DMS153 (cell line): ENCODE results near the gene HSD17B14.
"Not testable (repeated sequence)": the region's sequence is repeated elsewhere in the genome, so short reads cannot be mapped to it uniquely, and the experiment has no call there.

Experiments used
- DNase-seq: peaks from one replicate; lab custom pipeline; 2025; lab: John Stamatoyannopoulos, UW

The HSD17B14 gene

DNA sequence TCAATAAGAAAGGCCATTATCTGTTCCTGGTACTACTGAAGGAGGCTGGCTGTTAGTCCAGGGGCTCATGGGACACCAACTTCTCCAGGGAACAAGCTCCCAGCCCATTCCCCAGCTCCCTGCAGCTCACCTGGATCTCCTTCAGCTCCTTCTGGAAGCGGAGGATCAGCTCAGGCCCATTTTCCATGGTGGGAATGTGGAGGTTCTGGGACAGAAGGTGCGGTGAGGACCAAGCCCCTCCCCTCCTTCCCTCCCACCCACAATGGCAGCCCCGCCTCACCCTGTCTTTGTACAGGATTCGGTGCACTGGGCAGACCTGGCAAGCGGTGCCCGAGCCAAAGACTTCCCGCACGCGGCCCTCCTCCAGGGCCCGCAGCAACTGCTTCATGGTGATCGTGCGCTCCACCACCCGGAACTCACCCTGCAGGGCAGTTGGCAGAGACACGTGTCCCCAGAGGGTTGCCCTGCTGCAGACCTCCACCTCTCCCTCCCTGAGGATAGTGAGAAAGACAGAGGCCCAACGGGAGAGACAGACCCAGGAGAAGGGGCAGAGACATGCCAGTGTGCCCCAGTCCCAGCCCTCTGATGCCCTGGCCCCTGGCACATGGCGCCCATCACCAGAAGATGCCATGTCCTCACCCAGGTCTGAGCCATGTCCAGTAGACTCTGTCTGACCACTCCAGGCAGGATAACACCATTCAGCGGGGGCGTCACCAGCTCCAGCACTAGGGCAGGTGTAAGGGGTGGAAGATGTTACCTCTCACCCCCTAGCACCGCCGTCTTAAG, 39.8 kb downstream of the HSD17B14 start:
- DNase-seq: no peak

DNA sequence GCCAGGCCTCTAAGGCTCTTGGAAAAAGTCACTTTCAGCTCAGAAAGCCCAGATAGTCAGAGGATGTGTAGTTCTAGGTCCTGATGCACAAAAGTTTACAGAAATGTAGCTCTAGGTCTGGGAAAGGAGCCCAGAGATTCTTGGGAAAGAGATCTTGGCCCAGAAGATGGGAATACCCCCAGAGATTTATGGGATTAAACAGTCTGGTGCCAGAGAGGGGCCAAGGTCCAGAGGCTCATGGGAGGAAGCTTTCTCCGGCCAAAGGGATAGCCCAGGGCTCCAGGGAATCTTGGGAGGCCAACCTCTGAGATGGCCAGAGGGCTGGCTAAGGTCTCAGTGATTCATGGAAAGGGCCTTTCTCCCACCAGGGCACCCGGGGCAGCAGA, 40.6 kb downstream of the HSD17B14 start:
- DNase-seq: no peak

DNA sequence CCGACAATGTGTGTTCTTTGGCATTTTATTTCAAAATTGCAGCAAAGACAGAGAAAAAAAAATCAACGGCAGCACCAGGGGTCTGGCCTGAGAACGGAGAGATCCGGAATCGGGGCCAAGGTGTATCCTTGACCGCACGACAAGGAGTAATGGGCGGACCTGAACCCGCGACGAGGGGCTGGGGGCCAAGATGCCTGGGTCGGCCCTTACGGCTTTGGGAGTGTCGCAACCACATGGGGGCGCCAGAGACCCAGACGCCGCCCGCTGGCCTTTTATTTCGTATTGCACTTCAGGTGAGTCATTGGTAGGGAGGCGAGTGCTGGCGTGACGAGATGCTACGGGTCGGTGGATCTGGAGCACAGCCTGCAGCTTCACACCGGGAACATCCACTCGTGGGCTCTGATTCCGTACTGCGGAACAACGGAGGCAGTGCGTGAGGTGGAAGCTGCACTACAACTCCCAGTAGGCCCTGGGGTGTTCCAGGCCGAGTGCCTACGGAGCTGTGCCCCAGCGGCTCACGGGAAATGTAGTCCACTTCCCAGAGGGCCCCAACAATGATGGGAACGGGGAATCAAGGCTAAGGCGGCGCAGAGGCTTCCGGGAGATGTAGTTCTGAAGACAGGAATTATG, 41.1 kb downstream of the HSD17B14 start:
- peak; percentile 91 for DNase-seq

DNA sequence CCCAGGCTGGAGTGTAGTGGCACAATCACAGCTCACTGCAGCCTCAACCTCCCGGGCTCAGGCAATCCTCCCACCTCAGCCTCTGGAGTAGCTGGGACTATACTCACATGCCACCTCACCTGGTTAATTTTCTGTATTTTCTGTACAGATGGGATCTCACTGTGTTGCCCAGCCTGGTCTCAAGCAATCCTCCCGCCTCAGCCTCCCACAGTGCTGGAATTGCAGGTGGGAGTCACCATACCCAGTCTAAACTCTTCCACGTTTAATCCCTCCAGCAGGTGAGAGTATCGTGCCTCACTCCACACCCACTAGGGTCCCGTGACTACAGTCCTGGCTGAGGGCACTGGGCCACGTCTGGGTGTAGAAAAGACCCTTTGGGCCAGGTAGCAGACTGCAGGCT, 42.0 kb downstream of the HSD17B14 start:
- DNase-seq: no peak

DNA sequence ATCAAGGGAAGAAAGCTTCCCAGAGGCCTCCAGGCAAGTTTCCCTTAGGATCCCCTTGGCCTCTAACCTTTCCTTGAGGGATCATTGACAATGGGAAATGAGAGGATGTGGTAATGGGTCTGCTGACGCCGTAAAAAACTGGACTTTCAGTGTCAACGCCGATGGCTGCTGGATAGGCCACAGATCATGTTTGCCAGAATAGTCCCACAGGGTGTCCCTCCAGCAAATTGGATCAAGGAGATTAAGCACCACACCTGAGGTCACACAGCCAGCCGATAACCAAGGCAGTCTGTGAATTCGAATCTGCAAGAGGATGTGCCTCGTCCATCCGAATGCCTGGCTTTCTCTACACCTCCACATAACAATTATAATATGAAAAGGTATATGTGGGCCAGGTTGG, 43.0 kb downstream of the HSD17B14 start:
- DNase-seq: no peak

DNA sequence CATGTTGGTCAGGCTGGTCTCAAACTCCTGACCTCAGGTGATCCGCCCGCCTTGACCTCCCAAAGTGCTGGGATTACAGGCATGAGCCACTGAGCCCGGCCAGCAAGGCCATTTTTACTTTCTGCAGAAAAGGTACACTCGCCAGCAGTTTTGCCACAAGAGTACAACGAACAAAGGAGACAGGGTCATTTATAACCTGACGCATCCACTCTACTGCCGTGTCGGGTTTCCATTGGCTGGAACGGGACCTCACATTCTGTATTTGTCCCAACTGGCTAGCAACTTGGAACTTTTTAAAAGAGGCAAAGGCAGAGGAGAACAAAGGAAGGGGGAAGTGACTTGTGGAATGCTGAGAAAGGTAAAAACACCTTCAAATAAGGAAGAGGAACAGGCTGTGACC, 49.0 kb downstream of the HSD17B14 start:
- DNase-seq: not testable (repeated sequence)

DNA sequence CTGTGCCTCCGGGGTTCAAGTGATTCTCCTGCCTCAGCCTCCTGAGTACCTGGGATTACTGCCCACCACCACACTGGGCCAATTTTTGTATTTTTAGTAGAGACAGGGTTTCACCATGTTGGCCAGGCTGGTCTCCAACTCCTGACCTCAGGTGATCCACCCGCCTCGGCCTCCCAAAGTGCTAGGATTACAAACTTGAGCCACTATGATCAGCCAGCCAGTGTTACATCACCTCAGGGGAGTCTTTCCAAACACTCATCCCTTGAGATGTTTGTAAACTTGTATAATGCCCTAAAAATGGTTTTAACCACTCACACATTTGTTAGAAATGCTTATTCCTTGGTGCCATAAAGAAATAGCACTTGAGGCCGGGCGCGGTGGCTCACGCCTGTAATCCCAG, 49.9 kb downstream of the HSD17B14 start:
- not testable (repeated sequence) for DNase-seq

DNA sequence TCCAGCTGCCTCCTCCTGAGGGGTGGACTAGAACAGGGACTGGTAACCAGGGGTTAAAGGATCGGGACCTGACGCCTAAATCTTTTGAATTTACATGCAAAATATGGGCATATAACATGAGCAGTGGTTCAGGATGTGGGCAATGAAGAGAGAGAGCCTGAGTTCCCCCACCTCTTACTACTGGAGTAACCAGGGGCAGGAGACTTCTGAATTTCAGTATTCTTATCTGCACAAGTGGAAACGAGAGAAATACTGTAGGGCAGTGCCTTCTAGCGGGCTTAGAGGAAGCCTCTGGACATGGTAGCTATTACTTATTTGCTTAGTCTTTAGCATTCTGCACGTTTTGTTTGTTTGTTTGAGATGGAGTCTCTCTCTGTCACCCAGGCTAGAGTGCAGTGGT, 51.8 kb downstream of the HSD17B14 start:
- peak; percentile 25 for DNase-seq

DNA sequence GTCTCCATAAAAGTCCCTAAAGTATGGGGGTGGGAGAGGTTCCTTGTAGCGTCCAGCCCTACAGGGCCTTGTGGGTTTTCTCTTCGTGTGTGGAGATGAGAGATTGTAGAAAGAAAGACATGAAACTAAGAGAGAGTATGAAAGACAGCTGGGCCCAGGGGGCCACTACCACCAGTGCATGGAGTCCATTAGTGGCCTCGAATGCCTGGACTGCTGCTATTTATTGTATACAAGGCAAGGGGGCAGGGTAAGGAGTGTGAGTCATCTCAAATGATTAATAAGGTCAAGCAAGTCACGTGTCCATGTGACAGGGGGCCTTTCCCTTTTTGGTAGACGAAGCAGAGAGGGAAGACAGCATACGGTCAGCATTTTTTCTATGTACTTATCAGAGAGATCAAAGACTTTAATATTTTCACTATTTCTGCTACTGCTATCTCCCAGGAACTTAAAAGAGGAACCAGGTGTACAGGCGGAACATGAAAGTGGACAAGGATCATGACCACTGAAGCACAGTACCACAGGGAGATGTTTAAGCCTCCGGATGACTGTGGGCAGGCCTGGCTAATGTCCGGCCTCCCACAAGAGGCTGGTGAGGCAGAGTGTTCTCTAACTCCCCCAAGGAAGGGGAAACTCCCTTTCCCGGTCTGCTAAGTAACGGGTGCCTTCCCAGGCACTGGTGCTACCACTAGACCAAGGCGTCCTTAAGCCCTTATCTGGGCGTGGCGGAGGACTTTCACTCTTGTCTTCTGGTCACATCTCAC, 55.5 kb downstream of the HSD17B14 start:
- DNase-seq: no peak

DNA sequence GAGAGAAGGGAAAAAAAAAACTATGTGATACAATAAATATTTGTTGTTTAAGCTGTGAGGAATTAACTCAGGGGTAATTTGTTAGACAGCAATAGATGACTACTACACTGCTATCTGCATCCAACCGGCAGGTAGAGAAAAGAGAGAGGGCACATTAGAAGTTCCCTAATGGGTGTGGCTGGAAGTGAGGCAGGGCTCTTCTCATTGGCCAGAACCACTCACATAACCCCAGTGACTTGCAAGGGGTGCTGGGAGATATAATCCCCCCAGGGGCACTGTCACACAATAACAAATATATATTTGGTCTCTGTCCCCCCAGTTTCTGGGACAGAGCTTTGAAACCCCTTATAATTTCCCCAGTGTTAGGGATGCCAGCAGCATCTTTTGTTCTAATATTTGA, 56.7 kb downstream of the HSD17B14 start:
- DNase-seq: no peak

DNA sequence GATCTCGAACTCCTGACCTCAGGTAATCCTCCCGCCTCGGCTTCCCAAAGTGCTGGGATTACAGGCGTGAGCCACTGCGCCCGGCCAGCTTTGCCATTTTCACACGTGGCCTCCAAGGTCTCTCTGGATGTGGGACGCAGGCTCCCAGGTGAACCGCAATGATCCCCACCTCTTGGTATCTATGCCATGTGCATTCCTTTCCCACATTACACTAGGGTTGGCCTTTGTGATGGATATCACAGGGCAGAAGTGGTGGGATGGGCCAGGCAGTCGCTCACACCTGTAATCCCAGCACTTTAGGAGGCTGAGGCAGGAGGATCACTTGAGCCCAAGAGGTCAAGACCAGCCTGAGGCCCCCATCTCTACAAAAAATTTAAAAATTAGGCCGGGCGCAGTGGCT, 58.6 kb downstream of the HSD17B14 start:
- no peak for DNase-seq

DNA sequence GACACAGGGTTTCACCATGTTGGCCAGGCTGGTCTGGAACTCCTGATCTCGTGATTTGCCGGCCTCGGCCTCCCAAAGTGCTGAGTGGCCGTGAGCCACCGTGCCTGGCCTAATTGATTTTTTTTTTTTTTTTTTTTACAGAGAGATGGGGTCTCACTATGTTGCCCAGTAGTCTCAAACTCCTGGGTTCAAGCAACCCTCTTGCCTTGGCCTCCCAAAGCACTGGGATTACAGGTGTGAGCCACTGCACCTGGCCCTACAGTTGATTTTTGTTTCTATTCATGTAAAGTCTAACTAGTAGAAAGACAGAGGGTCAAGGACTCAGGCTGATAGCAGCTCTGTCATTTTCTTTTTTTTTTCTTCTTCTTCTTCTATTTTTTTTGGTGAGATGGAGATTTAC, 59.2 kb downstream of the HSD17B14 start:
- no peak for DNase-seq

DNA sequence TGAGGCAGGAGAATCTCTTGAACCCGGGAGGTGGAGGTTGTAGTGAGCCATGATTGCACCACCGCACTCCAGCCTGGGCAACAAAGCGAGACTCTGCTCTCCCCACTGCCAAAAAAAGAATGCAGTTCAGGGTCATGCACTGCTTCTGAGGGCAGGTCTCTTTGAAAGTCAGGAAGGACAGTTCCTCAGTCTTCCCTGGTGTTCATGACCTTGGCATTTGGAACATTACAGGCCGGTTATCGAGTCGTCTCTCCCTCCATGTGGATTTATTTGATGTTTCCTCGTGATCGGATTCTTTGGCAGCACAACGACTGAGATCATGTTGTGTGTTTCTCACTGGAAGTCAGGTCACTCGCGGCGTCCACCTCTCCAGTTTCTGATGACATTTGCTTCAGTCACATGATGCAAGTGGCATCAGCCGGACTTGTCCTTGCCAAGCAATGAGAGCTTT, 63.8 kb downstream of the HSD17B14 start:
- no peak for DNase-seq

DNA sequence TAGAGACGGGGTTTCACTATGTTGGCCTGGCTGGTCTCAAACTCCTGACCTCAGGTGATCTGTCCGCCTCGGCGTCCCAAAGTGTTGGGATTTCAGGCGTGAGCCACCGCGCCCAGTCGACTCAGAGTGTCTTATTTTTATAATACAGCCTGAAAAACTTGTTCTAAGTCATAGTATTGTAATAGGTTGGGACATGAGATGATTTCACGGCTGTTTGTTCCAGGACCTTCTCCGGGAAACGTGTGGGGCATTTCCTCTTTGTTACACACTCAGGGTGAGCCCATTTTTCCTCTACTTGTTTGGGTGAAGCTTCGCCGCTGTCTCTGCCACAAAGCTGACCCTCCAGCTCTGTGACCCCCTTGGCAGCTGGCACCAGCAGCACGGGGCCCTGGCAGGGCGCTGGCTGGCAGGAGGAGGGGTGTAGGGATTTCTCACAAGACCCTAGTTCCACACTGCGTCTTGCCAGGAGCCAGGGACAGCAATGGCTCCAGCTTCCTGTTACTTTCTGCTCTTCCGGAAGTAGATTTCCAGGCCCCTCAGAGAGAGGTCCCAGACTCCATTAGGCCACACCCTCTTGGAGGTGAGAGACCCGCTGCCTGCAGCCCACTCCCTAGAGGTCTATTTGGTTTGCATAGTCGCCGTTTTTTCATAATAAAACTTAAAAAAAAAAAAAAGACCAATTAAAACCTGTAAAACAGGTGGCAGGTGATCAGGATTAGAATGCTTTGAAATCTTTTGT, 65.4 kb downstream of the HSD17B14 start:
- DNase-seq: no peak

DNA sequence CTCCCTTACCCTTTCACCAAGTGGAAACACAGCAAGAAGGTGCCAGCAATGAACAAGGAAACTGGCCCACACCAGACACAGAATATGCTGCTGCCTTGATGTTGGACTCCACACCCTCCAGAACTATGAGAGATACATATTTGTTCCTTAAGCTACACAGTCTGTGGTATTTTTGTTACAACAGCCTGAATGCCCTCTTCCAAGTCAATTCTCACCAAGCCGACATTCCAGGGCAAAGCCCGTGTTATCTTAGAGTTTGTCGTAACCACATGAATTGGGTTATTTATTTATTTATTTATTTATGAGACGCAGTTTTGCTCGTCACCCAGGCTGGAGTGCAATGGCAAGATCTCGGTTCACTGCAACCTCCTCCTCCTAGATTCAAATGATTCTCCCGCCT, 66.0 kb downstream of the HSD17B14 start:
- no peak for DNase-seq

DNA sequence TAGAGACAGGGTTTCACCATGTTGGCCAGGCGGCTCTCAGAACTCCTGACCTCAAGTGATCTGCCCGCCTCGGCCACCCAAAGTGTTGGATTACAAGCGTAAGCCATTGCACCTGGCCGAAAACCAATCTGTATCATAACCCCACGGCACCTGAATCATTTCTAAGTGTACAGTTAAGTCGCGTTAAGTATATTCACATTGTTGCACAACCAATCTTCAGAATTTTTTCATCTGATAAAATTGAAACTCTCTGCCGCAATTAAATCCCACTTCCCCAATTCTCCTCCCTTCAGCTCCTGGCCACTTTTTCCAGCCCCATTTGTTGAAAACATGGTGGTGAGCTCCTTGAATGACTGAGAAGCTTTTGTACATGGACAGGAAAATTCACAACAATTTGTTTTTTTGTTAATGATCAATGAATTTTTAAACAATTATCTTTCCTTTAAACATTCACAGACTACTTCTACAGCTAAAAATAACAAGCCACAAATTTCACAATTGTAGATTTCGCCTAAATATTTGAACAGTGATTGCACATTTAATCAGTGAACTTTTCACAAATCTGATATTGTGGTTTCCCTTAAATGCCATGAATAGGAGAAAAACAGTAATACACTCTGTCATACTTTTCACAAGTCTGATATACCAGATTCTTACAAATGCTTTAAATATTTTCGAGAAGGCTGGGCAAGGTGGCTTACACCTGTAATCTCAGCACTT, 67.1 kb downstream of the HSD17B14 start:
- no peak for DNase-seq

DNA sequence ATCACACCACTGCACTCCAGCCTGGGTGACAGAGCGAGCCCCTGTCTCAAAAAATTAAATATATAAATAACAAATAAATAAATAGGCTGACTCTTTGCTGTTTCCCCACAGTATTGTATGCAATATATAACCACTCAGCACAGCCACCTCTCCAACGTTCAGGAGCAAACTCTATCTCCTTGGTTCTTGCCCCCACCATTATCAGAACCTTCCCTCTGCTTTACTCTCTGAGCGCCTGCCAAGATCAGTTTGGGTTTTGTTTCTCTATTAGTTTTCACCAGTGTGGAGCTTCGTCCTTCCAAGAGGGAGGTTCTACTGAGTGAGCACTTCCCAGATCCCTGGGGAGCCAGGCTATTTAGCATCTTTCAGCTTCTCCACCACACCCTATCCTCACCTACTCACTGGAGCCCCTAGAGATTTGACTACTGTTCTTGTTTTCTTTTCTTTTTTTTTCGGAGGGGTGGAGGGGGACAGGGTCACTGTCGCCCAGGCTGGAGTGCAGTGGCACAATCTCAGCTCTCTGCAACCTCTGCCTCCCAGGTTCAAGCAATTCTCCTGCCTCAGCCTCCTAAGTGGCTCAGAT, 68.0 kb downstream of the HSD17B14 start:
- not testable (repeated sequence) for DNase-seq

DNA sequence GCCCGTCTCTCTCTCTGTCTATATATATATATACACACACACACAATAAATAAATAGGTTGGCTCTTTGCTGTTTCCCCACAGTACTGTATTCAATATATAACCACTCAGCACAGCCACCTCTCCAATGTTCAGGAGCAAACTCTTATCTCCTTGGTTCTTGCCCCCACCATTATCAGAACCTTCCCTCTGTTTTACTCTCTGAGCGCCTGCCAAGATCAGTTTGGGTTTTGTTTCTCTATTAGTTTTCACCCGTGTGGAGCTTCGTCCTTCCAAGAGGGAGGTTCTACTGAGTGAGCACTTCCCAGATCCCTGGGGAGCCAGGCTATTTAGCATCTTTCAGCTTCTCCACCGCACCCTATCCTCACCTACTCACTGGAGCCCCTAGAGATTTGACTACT, 70.5 kb downstream of the HSD17B14 start:
- not testable (repeated sequence) for DNase-seq
